HUES64 (cell line): ENCODE measurements around the gene TTI1.
A peak's percentile ranks its signal among the peaks of the same experiment; 100 is the strongest.

Experiments
- H3K27ac ChIP-seq: 2 replicates; pipeline ENCODE4 v1.7.0; 2013; ENCODE audit warnings: low read depth, low read length, inconsistent platforms
- H3K27me3 ChIP-seq: 2 replicates; pipeline ENCODE4 v1.6.1; 2013; ENCODE audit warnings: mild to moderate bottlenecking, low read length; ENCODE audit not compliant: insufficient read depth
- H3K36me3 ChIP-seq: 2 replicates; pipeline ENCODE4 v1.6.1; 2013; ENCODE audit warnings: mild to moderate bottlenecking, low read length; ENCODE audit not compliant: insufficient read depth
- H3K4me1 ChIP-seq: 2 replicates; pipeline ENCODE4 v1.6.1; 2013; ENCODE audit warnings: mild to moderate bottlenecking, low read length, moderate library complexity; ENCODE audit not compliant: insufficient read depth
- H3K4me3 ChIP-seq: 2 replicates; pipeline ENCODE4 v1.5.1; 2013; ENCODE audit warnings: mild to moderate bottlenecking, low read length, moderate library complexity
- H3K9ac ChIP-seq: 2 replicates; pipeline ENCODE4 v1.6.1; 2013; ENCODE audit warnings: mild to moderate bottlenecking, low read depth, low read length
- H3K9me3 ChIP-seq: 2 replicates; pipeline ENCODE4 v1.6.1; 2013; ENCODE audit warnings: low read depth, low read length; ENCODE audit not compliant: insufficient read depth
- WGBS: fragments of 150-250, 120-280 bp; methylation state at CpG from one replicate; pipeline ENCODE4 v1.1.7; 2013; ENCODE audit warnings: missing lambda C conversion rate; 5-methylcytosine and 5-hydroxymethylcytosine counted together

The TTI1 gene

GRCh38 chr20:38052870-38053269, 19.6 kb upstream of the TTI1 start:
- no peaks in the 10 kb centered on the region for H3K27me3 ChIP-seq
- H3K4me3 ChIP-seq, result no peak overlapping the region
- no peaks in the 10 kb centered on the region for H3K9me3 ChIP-seq
- peaks cover 50% of the 10 kb centered on the region for H3K36me3 ChIP-seq
- peaks cover 11% of the 10 kb centered on the region; the same call in 1 of the 2 replicates for H3K4me1 ChIP-seq
- no peak overlapping the region for H3K9ac ChIP-seq
- WGBS, result 94% methylated on average over 2 of the region's 2 CpGs
- H3K27ac ChIP-seq, result no peak overlapping the region

GRCh38 chr20:38050686-38051085, 17.4 kb upstream of the TTI1 start:
- no peaks in the 10 kb centered on the region for H3K9me3 ChIP-seq
- no peaks in the 10 kb centered on the region for H3K27me3 ChIP-seq
- no peak overlapping the region; the same call in 1 of the 2 replicates for H3K9ac ChIP-seq
- peaks cover 20% of the 10 kb centered on the region for H3K4me1 ChIP-seq
- 100% methylated on average over 1 of the region's 1 CpG for WGBS
- no peak overlapping the region for H3K4me3 ChIP-seq
- peaks cover 48% of the 10 kb centered on the region for H3K36me3 ChIP-seq
- no peak overlapping the region; the same call in 1 of the 2 replicates for H3K27ac ChIP-seq

GRCh38 chr20:38049800-38050199, 16.5 kb upstream of the TTI1 start:
- Histone ChIP-seq H3K36me3 (peaks cover 57% of the 10 kb centered on the region), H3K4me1 (peaks cover 27% of the 10 kb centered on the region), H3K4me3 (no peak overlapping the region), H3K27me3 (no peaks in the 10 kb centered on the region), H3K9ac (peak overlapping the region; percentile 3; the same call in 1 of the 2 replicates), H3K27ac (peak overlapping the region; percentile 23; the same call in 1 of the 2 replicates), H3K9me3 (no peaks in the 10 kb centered on the region)
- 79% methylated on average over 3 of the region's 3 CpGs for WGBS

- no peak overlapping the region for H3K9ac ChIP-seq
- H3K4me3 ChIP-seq, result no peak overlapping the region
- H3K9me3 ChIP-seq, result no peaks in the 10 kb centered on the region
- 65% methylated on average over 4 of the region's 4 CpGs for WGBS
- peaks cover 27% of the 10 kb centered on the region for H3K4me1 ChIP-seq
- peaks cover 71% of the 10 kb centered on the region for H3K36me3 ChIP-seq
- H3K27ac ChIP-seq, result no peak overlapping the region
- H3K27me3 ChIP-seq, result no peaks in the 10 kb centered on the region
These were observed 13.3 kb upstream of the TTI1 start for GRCh38 chr20:38046572-38046971.

GRCh38 chr20:38044685-38045084, 11.4 kb upstream of the TTI1 start:
- Histone ChIP-seq H3K9ac (no peak overlapping the region), H3K36me3 (peaks cover 70% of the 10 kb centered on the region), H3K27ac (no peak overlapping the region), H3K9me3 (no peaks in the 10 kb centered on the region), H3K4me1 (peaks cover 19% of the 10 kb centered on the region), H3K4me3 (no peak overlapping the region), H3K27me3 (no peaks in the 10 kb centered on the region)
- WGBS, result 91% methylated on average over 3 of the region's 3 CpGs

- WGBS, result 94% methylated on average over 10 of the region's 10 CpGs
- no peak overlapping the region for H3K4me3 ChIP-seq
- no peak overlapping the region for H3K9ac ChIP-seq
- H3K36me3 ChIP-seq, result peaks cover 66% of the 10 kb centered on the region
- H3K4me1 ChIP-seq, result peaks cover 19% of the 10 kb centered on the region
- H3K27ac ChIP-seq, result no peak overlapping the region
- H3K27me3 ChIP-seq, result no peaks in the 10 kb centered on the region
- no peaks in the 10 kb centered on the region for H3K9me3 ChIP-seq
These were observed 10.4 kb upstream of the TTI1 start for GRCh38 chr20:38043512-38044300.

- no peak overlapping the region for H3K9ac ChIP-seq
- 55% methylated on average over 1 of the region's 1 CpG for WGBS
- H3K27ac ChIP-seq, result no peak overlapping the region
- H3K4me1 ChIP-seq, result 0 out of 2 replicates have a peak, but pooled peaks cover 2% of the 10 kb centered on the region
- H3K27me3 ChIP-seq, result no peaks in the 10 kb centered on the region
- peaks cover 72% of the 10 kb centered on the region for H3K36me3 ChIP-seq
- H3K9me3 ChIP-seq, result no peaks in the 10 kb centered on the region
- no peak overlapping the region for H3K4me3 ChIP-seq
These were observed 7.0 kb upstream of the TTI1 start for GRCh38 chr20:38040276-38040675.

GRCh38 chr20:38036366-38036765, 3.1 kb upstream of the TTI1 start:
- H3K9me3 ChIP-seq, result no peaks in the 10 kb centered on the region
- H3K9ac ChIP-seq, result no peak overlapping the region
- peaks cover 14% of the 10 kb centered on the region for H3K4me1 ChIP-seq
- peaks cover 49% of the 10 kb centered on the region for H3K36me3 ChIP-seq
- H3K4me3 ChIP-seq, result no peak overlapping the region
- WGBS, result 100% methylated on average over 2 of the region's 5 CpGs
- H3K27ac ChIP-seq, result no peak overlapping the region
- H3K27me3 ChIP-seq, result no peaks in the 10 kb centered on the region

GRCh38 chr20:38034961-38035360, 1.7 kb upstream of the TTI1 start:
- no peaks in the 10 kb centered on the region for H3K9me3 ChIP-seq
- no peak overlapping the region for H3K27ac ChIP-seq
- peaks cover 14% of the 10 kb centered on the region for H3K4me1 ChIP-seq
- 96% methylated on average over 5 of the region's 6 CpGs for WGBS
- H3K4me3 ChIP-seq, result peak overlapping the region; percentile 94
- peak overlapping the region; percentile 92; the same call in 1 of the 2 replicates for H3K9ac ChIP-seq
- H3K27me3 ChIP-seq, result no peaks in the 10 kb centered on the region
- H3K36me3 ChIP-seq, result peaks cover 35% of the 10 kb centered on the region

GRCh38 chr20:38034108-38034649, 923 bp upstream of the TTI1 start:
- peaks cover 14% of the 10 kb centered on the region for H3K4me1 ChIP-seq
- WGBS, result 12% methylated on average over 14 of the region's 14 CpGs
- H3K27ac ChIP-seq, result peak overlapping the region; percentile 96
- peak overlapping the region; percentile 92 for H3K9ac ChIP-seq
- H3K36me3 ChIP-seq, result peaks cover 33% of the 10 kb centered on the region
- H3K4me3 ChIP-seq, result peak overlapping the region; percentile 94
- no peaks in the 10 kb centered on the region for H3K27me3 ChIP-seq
- H3K9me3 ChIP-seq, result no peaks in the 10 kb centered on the region

GRCh38 chr20:38032585-38033329, 499 bp downstream of the TTI1 start:
- WGBS, result 35% methylated on average over 28 of the region's 28 CpGs
- Histone ChIP-seq H3K4me3 (peak overlapping the region; percentile 94), H3K27ac (peak overlapping the region; percentile 96), H3K4me1 (peaks cover 18% of the 10 kb centered on the region), H3K27me3 (no peaks in the 10 kb centered on the region), H3K9ac (peak overlapping the region; percentile 92), H3K9me3 (no peaks in the 10 kb centered on the region), H3K36me3 (peaks cover 30% of the 10 kb centered on the region)
